SKM-1 (cell line): ENCODE data around the gene NRBP1.
"Not testable (repeated sequence)": the region's sequence is repeated elsewhere in the genome, so short reads cannot be mapped to it uniquely, and the experiment has no call there.

Experiments used
- DNase-seq: peaks from one replicate; lab custom pipeline; 2025; ENCODE audit not compliant: unreplicated experiment; lab: John Stamatoyannopoulos, UW

The NRBP1 gene

GRCh38 chr2:27421660-27422250, 6.7 kb upstream of the NRBP1 start:
- no peak for DNase-seq

- DNase-seq = no peak
These were observed 5.5 kb upstream of the NRBP1 start for GRCh38 chr2:27422958-27423357.

GRCh38 chr2:27425039-27425438, 3.4 kb upstream of the NRBP1 start:
- DNase-seq = not testable (repeated sequence)

DNA sequence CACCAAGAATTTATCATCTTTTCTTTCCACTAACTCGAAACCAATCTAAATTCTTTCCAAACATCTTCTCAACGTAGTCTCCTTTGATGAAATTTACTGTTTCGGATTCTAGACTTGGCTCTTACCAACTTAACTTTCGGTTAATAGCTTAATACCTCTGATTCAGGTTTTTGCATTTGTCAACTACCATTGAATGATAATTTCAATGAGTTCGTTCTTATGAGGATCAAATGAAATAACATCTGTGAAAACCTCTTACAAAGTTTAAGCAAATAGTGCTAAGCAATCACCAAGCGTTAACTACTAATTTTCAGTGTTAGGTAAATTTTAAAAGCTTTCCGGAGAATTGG, 593 bp upstream of the NRBP1 start:
- DNase-seq = no peak

DNA sequence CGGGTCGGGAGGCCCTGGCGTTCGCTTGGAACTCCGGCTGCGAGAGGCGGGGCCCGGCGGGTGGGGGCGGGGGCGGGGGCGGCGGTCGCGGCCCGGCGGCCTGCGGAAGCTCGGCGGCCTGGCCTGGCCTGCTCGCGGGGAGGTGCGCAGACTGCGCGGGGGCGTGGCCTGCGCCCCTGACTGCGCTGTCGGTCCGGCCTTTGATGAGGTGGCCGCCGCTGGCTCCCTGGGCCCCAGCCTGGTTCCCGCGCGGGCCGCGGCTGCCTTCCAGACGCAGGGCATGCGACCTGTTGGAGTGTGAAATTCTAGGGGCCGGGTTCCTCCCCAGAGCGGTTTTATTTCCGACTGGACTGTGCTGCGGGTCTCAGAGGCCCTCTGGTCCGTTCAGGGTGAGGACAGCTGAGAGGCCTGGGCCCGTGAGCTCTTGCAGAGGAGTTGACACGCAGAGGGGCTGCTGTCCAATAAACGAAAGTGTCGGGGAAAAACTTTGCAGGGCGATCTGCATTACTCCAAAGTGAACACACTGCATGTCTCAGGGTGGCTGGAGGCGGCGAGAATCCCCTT, 629 bp downstream of the NRBP1 start:
- DNase-seq = peak; percentile 64

- DNase-seq = no peak
These were observed 3.0 kb downstream of the NRBP1 start for GRCh38 chr2:27431395-27431794.

GRCh38 chr2:27435628-27436027, 7.2 kb downstream of the NRBP1 start:
- no peak for DNase-seq

DNA sequence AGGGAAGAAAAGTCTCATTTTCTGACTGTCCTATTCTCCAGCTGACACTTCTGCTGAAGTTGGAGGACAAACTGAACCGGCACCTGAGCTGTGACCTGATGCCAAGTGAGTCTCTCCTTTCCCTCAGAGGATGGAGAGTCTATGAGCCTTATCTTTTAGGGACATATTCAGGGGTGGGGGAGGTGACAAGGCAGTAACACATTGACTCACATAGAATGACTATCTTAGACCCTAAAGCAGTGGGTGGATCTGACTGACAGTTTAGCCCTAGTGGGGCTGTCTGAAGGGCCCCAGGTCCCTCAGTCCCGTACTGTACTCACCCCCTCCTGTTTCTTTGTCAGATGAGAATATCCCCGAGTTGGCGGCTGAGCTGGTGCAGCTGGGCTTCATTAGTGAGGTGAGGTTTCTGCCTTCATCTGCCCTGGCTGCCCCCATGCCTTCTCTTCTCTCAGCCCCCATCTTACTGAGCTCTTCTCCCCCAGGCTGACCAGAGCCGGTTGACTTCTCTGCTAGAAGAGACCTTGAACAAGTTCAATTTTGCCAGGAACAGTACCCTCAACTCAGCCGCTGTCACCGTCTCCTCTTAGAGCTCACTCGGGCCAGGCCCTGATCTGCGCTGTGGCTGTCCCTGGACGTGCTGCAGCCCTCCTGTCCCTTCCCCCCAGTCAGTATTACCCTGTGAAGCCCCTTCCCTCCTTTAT, 12.9 kb downstream of the NRBP1 start:
- DNase-seq = no peak

GRCh38 chr2:27441958-27442919, 13.8 kb downstream of the NRBP1 start, which contains the start of gene KRTCAP3:
KRTCAP3 (plus strand) TSS chr2:27442381; CDS start chr2:27442413, 32 bp downstream.
- DNase-seq = no peak

DNA sequence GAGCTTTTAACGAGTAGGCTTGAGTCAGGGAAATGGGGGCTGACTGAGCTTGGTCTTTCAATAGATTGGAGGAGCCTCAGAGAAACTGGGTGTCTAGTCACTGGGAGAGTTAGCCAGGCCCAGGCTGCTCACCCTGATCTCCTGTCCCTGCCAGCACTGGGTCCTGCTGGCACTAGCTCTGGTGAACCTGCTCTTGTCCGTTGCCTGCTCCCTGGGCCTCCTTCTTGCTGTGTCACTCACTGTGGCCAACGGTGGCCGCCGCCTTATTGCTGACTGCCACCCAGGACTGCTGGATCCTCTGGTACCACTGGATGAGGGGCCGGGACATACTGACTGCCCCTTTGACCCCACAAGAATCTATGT, 14.5 kb downstream of the NRBP1 start:
- no peak for DNase-seq

GRCh38 chr2:27445155-27445554, 16.7 kb downstream of the NRBP1 start:
- DNase-seq = no peak

- no peak for DNase-seq
These were observed 17.2 kb downstream of the NRBP1 start for GRCh38 chr2:27445615-27446014.

DNA sequence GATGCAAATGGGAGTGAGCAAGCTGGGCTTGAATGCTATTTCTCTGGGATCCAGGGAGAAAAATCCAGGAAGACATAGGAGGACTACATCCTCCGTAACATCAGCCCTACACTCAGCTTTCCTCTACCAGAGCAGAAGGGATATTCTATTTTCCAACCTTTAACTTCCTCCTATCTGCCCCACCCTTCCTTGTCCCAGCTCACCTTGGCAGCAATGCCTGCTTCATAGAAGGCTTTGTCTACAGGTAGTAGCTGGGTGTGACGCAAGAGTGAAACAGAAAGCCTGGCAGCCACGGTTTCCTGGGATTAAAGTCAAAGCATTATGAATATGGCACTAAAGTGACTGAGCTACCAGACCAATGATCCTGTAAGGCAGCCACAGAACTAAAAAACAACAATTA, 17.6 kb downstream of the NRBP1 start:
- DNase-seq = no peak

DNA sequence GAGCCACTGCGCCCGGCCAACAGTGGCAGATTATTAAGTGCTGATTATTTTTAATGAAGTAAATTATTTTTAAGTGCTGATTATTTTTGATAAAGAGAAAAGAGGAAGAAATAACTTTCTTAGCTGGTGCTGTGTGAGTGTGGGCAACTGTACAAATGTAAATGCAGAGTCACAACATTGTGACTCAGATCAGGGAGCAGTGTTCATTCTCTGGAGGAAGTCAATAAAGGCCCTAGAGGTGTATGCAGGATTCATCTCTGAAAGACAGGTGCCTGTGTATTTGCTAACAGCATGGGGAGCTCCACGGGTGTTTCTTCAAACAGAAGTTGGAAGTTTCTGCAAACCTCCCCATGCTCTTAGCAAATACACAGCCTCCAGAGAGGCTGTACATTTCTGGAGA, 19.9 kb downstream of the NRBP1 start:
- no peak for DNase-seq

- no peak for DNase-seq
These were observed 22.7 kb downstream of the NRBP1 start for GRCh38 chr2:27451095-27451494.

DNA sequence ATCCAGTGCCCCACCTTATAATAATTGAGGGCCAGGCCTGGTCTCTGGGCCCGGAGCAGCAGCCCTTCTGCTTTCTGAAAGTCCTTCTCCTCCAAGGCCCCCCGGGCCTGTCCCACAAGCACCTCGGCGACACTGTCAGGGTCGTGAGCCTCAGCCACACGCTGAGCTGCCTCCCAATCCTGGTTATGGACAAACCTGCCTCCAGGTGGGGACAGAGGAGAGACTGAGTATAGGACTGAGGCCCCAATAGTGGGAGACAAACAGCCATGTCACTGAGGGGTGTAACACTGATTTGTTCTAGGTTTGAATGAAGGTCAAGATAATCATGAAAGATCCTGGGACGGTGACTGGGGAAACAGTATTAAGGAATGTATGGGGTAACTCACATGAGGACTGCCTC, 25.5 kb downstream of the NRBP1 start:
- no peak for DNase-seq

GRCh38 chr2:27461118-27461517, 32.7 kb downstream of the NRBP1 start:
- no peak for DNase-seq

GRCh38 chr2:27464443-27464842, 36.0 kb downstream of the NRBP1 start:
- no peak for DNase-seq

DNA sequence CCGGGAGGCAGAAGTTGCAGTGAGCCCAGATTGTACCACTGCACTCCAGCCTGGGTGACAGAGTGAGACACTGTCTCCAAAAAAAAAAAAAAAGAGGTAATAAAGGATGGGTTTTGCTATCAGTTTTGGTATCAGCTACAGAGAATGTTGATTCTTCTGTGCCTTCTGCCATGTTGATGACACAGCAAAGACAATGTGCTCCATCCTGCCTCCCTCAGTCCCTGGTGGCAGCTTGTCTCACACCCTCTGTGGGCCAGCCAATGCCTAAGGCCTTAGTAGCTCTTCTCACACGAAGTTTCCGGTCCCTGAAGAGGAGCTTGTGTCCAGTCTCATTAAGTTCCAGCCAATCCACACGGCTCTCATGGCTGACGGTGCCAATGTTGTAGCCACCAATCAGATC, 43.5 kb downstream of the NRBP1 start:
- DNase-seq = no peak

DNA sequence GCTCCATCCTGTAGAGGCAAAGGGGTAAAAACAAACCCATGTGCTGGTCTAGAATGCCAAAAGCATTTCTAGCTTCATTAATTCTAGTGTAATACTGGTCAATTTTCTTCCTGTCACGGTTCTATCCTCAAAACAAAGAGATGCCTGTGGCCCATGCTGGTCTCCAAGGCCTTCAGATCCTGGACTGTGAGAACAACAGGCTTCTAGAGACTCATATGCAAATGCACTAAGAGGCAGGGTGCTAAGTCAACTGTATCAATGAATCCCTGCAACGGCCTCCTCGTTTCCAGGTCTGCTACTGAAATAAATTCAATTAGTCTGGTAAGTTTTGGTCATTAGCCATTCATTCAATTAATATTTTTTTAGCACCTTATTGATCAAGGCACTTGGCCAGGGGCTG, 57.1 kb downstream of the NRBP1 start:
- no peak for DNase-seq

DNA sequence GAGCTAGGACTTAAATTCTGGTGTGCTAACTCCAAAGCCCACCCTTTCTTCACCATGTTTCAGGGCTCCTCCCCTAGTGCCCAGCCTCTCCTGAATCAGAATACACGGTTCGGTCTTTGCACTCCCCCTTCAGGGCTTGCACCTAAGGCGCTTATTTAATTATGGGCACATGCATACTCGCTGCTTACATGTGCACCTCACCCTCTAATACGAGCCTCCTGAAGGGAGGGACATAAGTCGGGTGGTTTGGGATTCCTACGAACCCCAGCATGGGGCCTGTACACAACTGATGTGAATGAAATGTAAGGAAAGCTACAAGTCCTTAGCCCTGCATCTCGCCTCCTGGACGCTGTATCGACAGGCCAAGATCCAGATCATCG, 60.7 kb downstream of the NRBP1 start:
- DNase-seq = no peak
